Measurements from ENCODE around the gene DHRS1. TPM values are rescaled to one million over a fixed set of nuclear protein-coding genes. Genes with fewer than 3 reads are reported as not detected.
"Not testable (repeated sequence)": the region's sequence is repeated elsewhere in the genome, so short reads cannot be mapped to it uniquely, and the experiment has no call there.

Gene DHRS1
- polyA plus RNA-seq, 1 donor, result 48.9 TPM

GRCh38 chr14:24250354-24250753 is 49.2 kb downstream of the DHRS1 start:
- no peak for DNase-seq

- DNase-seq, result no peak
These were observed 50.2 kb downstream of the DHRS1 start for GRCh38 chr14:24249230-24250021.

GRCh38 chr14:24247422-24247821 is 52.2 kb downstream of the DHRS1 start:
- DNase-seq, result no peak

GRCh38 chr14:24246765-24247212 is 52.8 kb downstream of the DHRS1 start:
- DNase-seq, result no peak

GRCh38 chr14:24245350-24245749 is 54.2 kb downstream of the DHRS1 start:
- DNase-seq, result not testable (repeated sequence)

GRCh38 chr14:24243336-24243836 is 56.2 kb downstream of the DHRS1 start:
- DNase-seq, result no peak

- DNase-seq, result peak; percentile 91
These were observed 57.6 kb downstream of the DHRS1 start for GRCh38 chr14:24241829-24242443.

Other genes starting within 250 kb of the DHRS1 start
- gene CARMIL3, start 247.8 kb downstream of the DHRS1 start, polyA plus RNA-seq (ENCODE audit: insufficient read length), result 2.4 TPM
- gene CPNE6, start 228.2 kb downstream of the DHRS1 start, polyA plus RNA-seq (ENCODE audit: insufficient read length), result 0.18 TPM
- gene PCK2, start 205.5 kb downstream of the DHRS1 start, polyA plus RNA-seq (ENCODE audit: insufficient read length), result 35.8 TPM
- 75.4 TPM for gene DCAF11, start 185.0 kb downstream of the DHRS1 start, polyA plus RNA-seq (ENCODE audit: insufficient read length)
- gene NRL, start 184.8 kb downstream of the DHRS1 start, polyA plus RNA-seq (ENCODE audit: insufficient read length), result 2.6 TPM
- 1.1 TPM for gene FITM1, start 169.1 kb downstream of the DHRS1 start, polyA plus RNA-seq (ENCODE audit: insufficient read length)
- gene PSME1, start 163.6 kb downstream of the DHRS1 start, polyA plus RNA-seq (ENCODE audit: insufficient read length), result 191 TPM
- gene EMC9, start 158.2 kb downstream of the DHRS1 start, polyA plus RNA-seq (ENCODE audit: insufficient read length), result 19.2 TPM
- gene PSME2, start 153.2 kb downstream of the DHRS1 start, polyA plus RNA-seq (ENCODE audit: insufficient read length), result 158 TPM
- gene RNF31, start 152.3 kb downstream of the DHRS1 start, polyA plus RNA-seq (ENCODE audit: insufficient read length), result 57.5 TPM
- gene IRF9, start 138.5 kb downstream of the DHRS1 start, polyA plus RNA-seq (ENCODE audit: insufficient read length), result 64.5 TPM
- 88.7 TPM for gene REC8, start 127.7 kb downstream of the DHRS1 start, polyA plus RNA-seq (ENCODE audit: insufficient read length)
- 35.6 TPM for gene IPO4, start 111.0 kb downstream of the DHRS1 start, polyA plus RNA-seq (ENCODE audit: insufficient read length)
- gene TM9SF1, start 104.3 kb downstream of the DHRS1 start, polyA plus RNA-seq (ENCODE audit: insufficient read length), result 39.7 TPM
- 13.3 TPM for gene TSSK4, start 94.1 kb downstream of the DHRS1 start, polyA plus RNA-seq (ENCODE audit: insufficient read length)
- gene CHMP4A, start 86.3 kb downstream of the DHRS1 start, polyA plus RNA-seq (ENCODE audit: insufficient read length), result 63.7 TPM
- 8.4 TPM for gene MDP1, start 83.7 kb downstream of the DHRS1 start, polyA plus RNA-seq (ENCODE audit: insufficient read length)
- gene NEDD8, start 67.4 kb downstream of the DHRS1 start, polyA plus RNA-seq (ENCODE audit: insufficient read length), result 231 TPM
- gene GMPR2, start 66.9 kb downstream of the DHRS1 start, polyA plus RNA-seq (ENCODE audit: insufficient read length), result 121 TPM
- gene TINF2, start 57.2 kb downstream of the DHRS1 start, polyA plus RNA-seq (ENCODE audit: insufficient read length), result 62.4 TPM
- 2.3 TPM for gene TGM1, start 36.6 kb downstream of the DHRS1 start, polyA plus RNA-seq (ENCODE audit: insufficient read length)
- gene RABGGTA, start 28.2 kb downstream of the DHRS1 start, polyA plus RNA-seq (ENCODE audit: insufficient read length), result 18.8 TPM
- 29.0 TPM for gene NOP9, start 70 bp upstream of the DHRS1 start, polyA plus RNA-seq (ENCODE audit: insufficient read length)
- 24.8 TPM for gene CIDEB, start 8.2 kb upstream of the DHRS1 start, polyA plus RNA-seq (ENCODE audit: insufficient read length)
- gene LTB4R2, start 10.4 kb upstream of the DHRS1 start, polyA plus RNA-seq (ENCODE audit: insufficient read length), result 4.6 TPM
- gene LTB4R, start 11.7 kb upstream of the DHRS1 start, polyA plus RNA-seq (ENCODE audit: insufficient read length), result 6.7 TPM
- gene ADCY4, start 35.3 kb upstream of the DHRS1 start, polyA plus RNA-seq (ENCODE audit: insufficient read length), result 22.4 TPM
- gene RIPK3, start 40.2 kb upstream of the DHRS1 start, polyA plus RNA-seq (ENCODE audit: insufficient read length), result 3.5 TPM
- 70.3 TPM for gene NFATC4, start 68.4 kb upstream of the DHRS1 start, polyA plus RNA-seq (ENCODE audit: insufficient read length)
- 54.6 TPM for gene NYNRIN, start 99.2 kb upstream of the DHRS1 start, polyA plus RNA-seq (ENCODE audit: insufficient read length)
- gene CBLN3, start 129.9 kb upstream of the DHRS1 start, polyA plus RNA-seq (ENCODE audit: insufficient read length), result 3.7 TPM
- 50.5 TPM for gene KHNYN, start 130.2 kb upstream of the DHRS1 start, polyA plus RNA-seq (ENCODE audit: insufficient read length)
- 55.4 TPM for gene SDR39U1, start 143.0 kb upstream of the DHRS1 start, polyA plus RNA-seq (ENCODE audit: insufficient read length)
- gene CMA1, start 208.5 kb upstream of the DHRS1 start, polyA plus RNA-seq (ENCODE audit: insufficient read length), result 0.42 TPM